Measurements from ENCODE around the gene GALK2.

GRCh38 chr15:49309889-49310288 is 139.8 kb downstream of the GALK2 start:
- TF ChIP-seq CTCF (conservative IDR thresholded peaks at IDR 0.05; ENCODE audit: low read depth in 2 of 2) (no peak), JUNB (IDR thresholded peaks at IDR 0.05; ENCODE audit: unreplicated experiment) (no peak), EZH2 (IDR thresholded peaks at IDR 0.05; ENCODE audit: low read depth, unreplicated experiment) (no peak), POLR2AphosphoS5 (IDR thresholded peaks at IDR 0.05; ENCODE audit: low read depth) (no peak), EZH2phosphoT487 (IDR thresholded peaks at IDR 0.05; ENCODE audit: unreplicated experiment) (no peak), STAT1 (IDR thresholded peaks at IDR 0.05; ENCODE audit: unreplicated experiment) (no peak), CREB1 (CRISPR knock-in tag; IDR thresholded peaks at IDR 0.05; ENCODE audit: low read depth) (no peak), REST (IDR thresholded peaks at IDR 0.05; ENCODE audit: unreplicated experiment) (no peak), ETS1 (IDR thresholded peaks at IDR 0.05) (no peak)
